Globus pallidus (tissue), 1 donor: Measurements from ENCODE around the gene MEGF11.

ENCODE experiments used
- DNase-seq: peaks from one replicate; pipeline ENCODE4 v3.0.0-alpha.2; 2015; ENCODE audit warnings: low spot score

MEGF11 gene

GRCh38 chr15:66170042-66170441, 83.5 kb downstream of the MEGF11 start:
- no peak for DNase-seq

- no peak for DNase-seq
These were observed 83.9 kb downstream of the MEGF11 start for GRCh38 chr15:66169625-66170024.

GRCh38 chr15:66169023-66169422, 84.5 kb downstream of the MEGF11 start:
- no peak for DNase-seq

GRCh38 chr15:66167854-66168253, 85.7 kb downstream of the MEGF11 start:
- DNase-seq = no peak

GRCh38 chr15:66165856-66166255, 87.7 kb downstream of the MEGF11 start:
- no peak for DNase-seq

GRCh38 chr15:66164788-66165187, 88.8 kb downstream of the MEGF11 start:
- no peak for DNase-seq

GRCh38 chr15:66163553-66163952, 90.0 kb downstream of the MEGF11 start:
- no peak for DNase-seq

GRCh38 chr15:66162286-66162685, 91.3 kb downstream of the MEGF11 start:
- no peak for DNase-seq

GRCh38 chr15:66161575-66162118, 91.9 kb downstream of the MEGF11 start:
- DNase-seq = no peak

- no peak for DNase-seq
These were observed 92.4 kb downstream of the MEGF11 start for GRCh38 chr15:66161108-66161507.

- DNase-seq = no peak
These were observed 96.0 kb downstream of the MEGF11 start for GRCh38 chr15:66157507-66157906.

GRCh38 chr15:66156310-66156975, 97.1 kb downstream of the MEGF11 start:
- no peak for DNase-seq

GRCh38 chr15:66155065-66155464, 98.5 kb downstream of the MEGF11 start:
- DNase-seq = no peak

- DNase-seq = no peak
These were observed 99.0 kb downstream of the MEGF11 start for GRCh38 chr15:66154581-66154980.

- DNase-seq = no peak
These were observed 99.8 kb downstream of the MEGF11 start for GRCh38 chr15:66153549-66154415.

GRCh38 chr15:66152650-66153049, 100.9 kb downstream of the MEGF11 start:
- no peak for DNase-seq

GRCh38 chr15:66151809-66152208, 101.7 kb downstream of the MEGF11 start:
- no peak for DNase-seq

GRCh38 chr15:66149871-66150270, 103.7 kb downstream of the MEGF11 start:
- no peak for DNase-seq

GRCh38 chr15:66148187-66148586, 105.4 kb downstream of the MEGF11 start:
- DNase-seq = no peak

GRCh38 chr15:66147440-66147839, 106.1 kb downstream of the MEGF11 start:
- DNase-seq = no peak

- no peak for DNase-seq
These were observed 107.8 kb downstream of the MEGF11 start for GRCh38 chr15:66145726-66146182.

- no peak for DNase-seq
These were observed 108.4 kb downstream of the MEGF11 start for GRCh38 chr15:66144978-66145725.
